GM23338 (cell line): ENCODE data around the gene SMPDL3B.

Source experiments
- CREB1 ChIP-seq: fragments of 250-450 bp; sonication (Bioruptor Pico); IDR thresholded peaks from 2 replicates; pipeline ENCODE4 v1.5.0; 2020; ENCODE audit warnings: low read depth, mild to moderate bottlenecking, moderate library complexity
- EZH2 ChIP-seq: fragments of 200-600 bp; sonication (generic); IDR thresholded peaks from one replicate; pipeline ENCODE4 v1.8.0; 2017; ENCODE audit warnings: antibody characterized with exemption, mild to moderate bottlenecking, low read depth; ENCODE audit not compliant: unreplicated experiment
- EZH2phosphoT487 ChIP-seq: fragments of 200-600 bp; sonication (generic); IDR thresholded peaks from one replicate; pipeline ENCODE4 v1.8.1; 2018; ENCODE audit warnings: antibody characterized with exemption; ENCODE audit not compliant: unreplicated experiment
- JUNB ChIP-seq: IDR thresholded peaks from one replicate; pipeline ENCODE4 v1.6.1; 2016; ENCODE audit warnings: antibody characterized with exemption; ENCODE audit not compliant: unreplicated experiment
- NANOG ChIP-seq: IDR thresholded peaks from 2 replicates; pipeline ENCODE4 v1.6.1; 2016; ENCODE audit warnings: antibody characterized with exemption, borderline replicate concordance
- POLR2AphosphoS5 ChIP-seq: IDR thresholded peaks from 2 replicates; pipeline ENCODE4 v1.6.1; 2016; ENCODE audit warnings: antibody characterized with exemption, low read depth
- REST ChIP-seq: IDR thresholded peaks from one replicate; pipeline ENCODE4 v1.6.1; 2018; ENCODE audit warnings: antibody characterized with exemption; ENCODE audit not compliant: unreplicated experiment
- TF ChIP-seq, protein P1 (sequence below), 2 experiments: fragments of 200-600 bp in 1 of 2; sonication (generic) in 1 of 2; conservative IDR thresholded peaks; 2 replicates each; pipeline versions ENCODE4 v1.5.1 to v1.6.1; 2016 to 2017; ENCODE audit warnings: antibody characterized with exemption in 2 of 2, low read depth in 2 of 2, mild to moderate bottlenecking in 2 of 2, moderate library complexity in 1 of 2
- TF ChIP-seq, protein P2 (sequence below): IDR thresholded peaks from 2 replicates; pipeline ENCODE4 v1.6.1; 2016; ENCODE audit warnings: antibody characterized with exemption

DNA sequence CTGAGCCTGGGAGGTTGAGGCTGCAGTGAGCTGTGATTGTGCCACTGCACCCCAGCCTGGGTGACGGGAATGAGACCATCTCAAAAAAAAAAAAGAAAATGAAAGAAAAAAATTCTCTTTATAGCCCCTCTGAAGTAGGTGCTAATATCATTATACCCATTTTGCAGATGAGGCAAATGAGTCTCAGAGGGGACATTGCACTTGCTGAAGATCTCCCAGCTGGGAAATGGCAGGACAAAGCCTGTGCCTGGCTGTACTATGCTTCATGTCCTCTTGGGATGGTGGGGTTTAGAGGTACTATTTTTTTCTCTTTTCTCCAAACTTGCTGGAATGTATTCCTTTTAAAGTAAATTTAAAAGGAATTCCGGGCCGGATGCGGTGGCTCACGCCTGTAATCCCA lies 1.6 kb downstream of the SMPDL3B start:
- TF ChIP-seq, protein P1, sequence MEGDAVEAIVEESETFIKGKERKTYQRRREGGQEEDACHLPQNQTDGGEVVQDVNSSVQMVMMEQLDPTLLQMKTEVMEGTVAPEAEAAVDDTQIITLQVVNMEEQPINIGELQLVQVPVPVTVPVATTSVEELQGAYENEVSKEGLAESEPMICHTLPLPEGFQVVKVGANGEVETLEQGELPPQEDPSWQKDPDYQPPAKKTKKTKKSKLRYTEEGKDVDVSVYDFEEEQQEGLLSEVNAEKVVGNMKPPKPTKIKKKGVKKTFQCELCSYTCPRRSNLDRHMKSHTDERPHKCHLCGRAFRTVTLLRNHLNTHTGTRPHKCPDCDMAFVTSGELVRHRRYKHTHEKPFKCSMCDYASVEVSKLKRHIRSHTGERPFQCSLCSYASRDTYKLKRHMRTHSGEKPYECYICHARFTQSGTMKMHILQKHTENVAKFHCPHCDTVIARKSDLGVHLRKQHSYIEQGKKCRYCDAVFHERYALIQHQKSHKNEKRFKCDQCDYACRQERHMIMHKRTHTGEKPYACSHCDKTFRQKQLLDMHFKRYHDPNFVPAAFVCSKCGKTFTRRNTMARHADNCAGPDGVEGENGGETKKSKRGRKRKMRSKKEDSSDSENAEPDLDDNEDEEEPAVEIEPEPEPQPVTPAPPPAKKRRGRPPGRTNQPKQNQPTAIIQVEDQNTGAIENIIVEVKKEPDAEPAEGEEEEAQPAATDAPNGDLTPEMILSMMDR (conservative IDR thresholded peaks at IDR 0.05; ENCODE audit: low read depth in 2 of 2): no peak
- TF ChIP-seq EZH2phosphoT487: no peak
- no peak for TF ChIP-seq POLR2AphosphoS5
- no peak for TF ChIP-seq REST
- TF ChIP-seq EZH2: no peak
- no peak for TF ChIP-seq CREB1 (CRISPR knock-in tag)
- TF ChIP-seq NANOG: no peak
- TF ChIP-seq, protein P2, sequence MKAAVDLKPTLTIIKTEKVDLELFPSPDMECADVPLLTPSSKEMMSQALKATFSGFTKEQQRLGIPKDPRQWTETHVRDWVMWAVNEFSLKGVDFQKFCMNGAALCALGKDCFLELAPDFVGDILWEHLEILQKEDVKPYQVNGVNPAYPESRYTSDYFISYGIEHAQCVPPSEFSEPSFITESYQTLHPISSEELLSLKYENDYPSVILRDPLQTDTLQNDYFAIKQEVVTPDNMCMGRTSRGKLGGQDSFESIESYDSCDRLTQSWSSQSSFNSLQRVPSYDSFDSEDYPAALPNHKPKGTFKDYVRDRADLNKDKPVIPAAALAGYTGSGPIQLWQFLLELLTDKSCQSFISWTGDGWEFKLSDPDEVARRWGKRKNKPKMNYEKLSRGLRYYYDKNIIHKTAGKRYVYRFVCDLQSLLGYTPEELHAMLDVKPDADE: no peak
- no peak for TF ChIP-seq JUNB
